H1 (cell line): ENCODE results near the gene TBCD. TPM values are rescaled to one million over a fixed set of nuclear protein-coding genes. Genes with fewer than 3 reads are reported as not detected.

ENCODE experiments used
- CTCF ChIA-PET: fragments of 300-600 bp; sonication (Branson Sonifier 250); formaldehyde crosslinking; loops from one replicate; lab custom pipeline; 2021; ENCODE audit not compliant: partially characterized antibody; lab: Charles Lee
- POLR2A ChIA-PET: fragments of 300-600 bp; sonication (Branson Sonifier 250); formaldehyde crosslinking; loops from one replicate; lab custom pipeline; 2021; ENCODE audit warnings: inconsistent platforms; ENCODE audit not compliant: partially characterized antibody; lab: Charles Lee
- DNase-seq, 2 experiments: peaks; one replicate each; pipeline versions ENCODE4 v3.0.0 to v3.0.0-alpha.2; 2010 to 2022; ENCODE audit warnings: low spot score in 2 of 2, low read depth in 1 of 2, mixed read lengths in 1 of 2
- FAIRE-seq: peaks from 2 replicates; lab custom pipeline; 2011; peaks lifted over from hg19 to GRCh38; lab: Jason Lieb, UNC
- H2AFZ ChIP-seq: 2 replicates; pipeline ENCODE4 v1.8.1; 2012; ENCODE audit warnings: low read length, inconsistent platforms
- H2AK5ac ChIP-seq: 2 replicates; pipeline ENCODE4 v1.6.1; 2013; ENCODE audit warnings: low read depth, low read length
- H2BK120ac ChIP-seq: replicated peaks from 2 replicates; pipeline ENCODE3; 2013; ENCODE audit warnings: low read depth, low read length, inconsistent platforms
- H2BK12ac ChIP-seq: 2 replicates; pipeline ENCODE4 v1.6.1; 2013; ENCODE audit warnings: low read depth, low read length
- H2BK15ac ChIP-seq: 2 replicates; pipeline ENCODE4 v1.6.1; 2013; ENCODE audit warnings: low read length
- H2BK20ac ChIP-seq: 2 replicates; pipeline ENCODE4 v1.6.1; 2013; ENCODE audit warnings: low read length
- H2BK5ac ChIP-seq: 2 replicates; pipeline ENCODE4 v1.6.1; 2013; ENCODE audit warnings: low read depth, low read length
- H3K14ac ChIP-seq: 2 replicates; pipeline ENCODE4 v1.6.1; 2013; ENCODE audit warnings: inconsistent platforms; ENCODE audit not compliant: insufficient read length
- H3K18ac ChIP-seq: 2 replicates; pipeline ENCODE4 v1.6.1; 2013; ENCODE audit warnings: low read length; ENCODE audit errors: extremely low read depth
- H3K23ac ChIP-seq: 2 replicates; pipeline ENCODE4 v1.6.1; 2013; ENCODE audit warnings: inconsistent platforms; ENCODE audit not compliant: insufficient read length
- H3K23me2 ChIP-seq: 2 replicates; pipeline ENCODE4 v1.6.1; 2013; ENCODE audit warnings: low read depth, low read length
- H3K27ac ChIP-seq: 2 replicates; pipeline ENCODE4 v1.6.1; 2011; ENCODE audit warnings: low read depth, low read length, inconsistent platforms
- H3K27me3 ChIP-seq, 4 experiments: replicated peaks in 1 of 4; 1 replicate in 1 of 4; 2 replicates in 3 of 4; pipeline versions ENCODE4 v1.6.1 to v1.8.1; 2011 to 2013; ENCODE audit warnings: low read length in 3 of 4, mild to moderate bottlenecking in 3 of 4, inconsistent platforms in 2 of 4, mixed read lengths in 2 of 4, moderate library complexity in 1 of 4; ENCODE audit not compliant: control insufficient read depth in 3 of 4, insufficient read depth in 3 of 4; ENCODE audit errors: extremely low read depth in 1 of 4
- H3K36me3 ChIP-seq, 4 experiments: 2 replicates each; pipeline versions ENCODE4 v1.6.1 to v1.8.1; 2011 to 2013; ENCODE audit warnings: mild to moderate bottlenecking in 4 of 4, low read length in 3 of 4, moderate library complexity in 2 of 4, control low read depth in 1 of 4, inconsistent platforms in 1 of 4; ENCODE audit not compliant: insufficient read depth in 4 of 4, control insufficient read depth in 2 of 4
- H3K4ac ChIP-seq: replicated peaks from 2 replicates; pipeline ENCODE3; 2013; ENCODE audit warnings: low read length, low read depth, mixed read lengths, inconsistent platforms; ENCODE audit not compliant: insufficient read length
- H3K4me1 ChIP-seq, 4 experiments: replicated peaks in 1 of 4; 1 replicate in 1 of 4; 2 replicates in 3 of 4; pipeline versions ENCODE4 v1.6.1 to v1.8.1; 2011 to 2013; ENCODE audit warnings: low read length in 3 of 4, inconsistent platforms in 2 of 4, mixed read lengths in 1 of 4; ENCODE audit not compliant: insufficient read depth in 4 of 4, control insufficient read depth in 3 of 4
- H3K4me2 ChIP-seq, 2 experiments: 2 replicates each; pipeline versions ENCODE4 v1.6.1 to v1.8.1; 2011 to 2013; ENCODE audit warnings: low read depth in 2 of 2, low read length in 2 of 2, control low read depth in 1 of 2, inconsistent platforms in 1 of 2, mild to moderate bottlenecking in 1 of 2; ENCODE audit not compliant: insufficient read depth in 1 of 2
- H3K4me3 ChIP-seq, 4 experiments: fragments of 200-600, 300-600 bp in 1 of 4; sonication (generic), shearing (Covaris generic), sonication (Bioruptor Twin) in 1 of 4; 2 replicates each; pipeline versions ENCODE4 v1.5.1 to v1.8.1; 2011 to 2016; ENCODE audit warnings: low read length in 4 of 4, low read depth in 3 of 4, control low read depth in 2 of 4, inconsistent platforms in 2 of 4, mild to moderate bottlenecking in 2 of 4, mixed read lengths in 1 of 4, moderate library complexity in 1 of 4; ENCODE audit not compliant: insufficient read depth in 2 of 4; ENCODE audit errors: extremely low read depth in 1 of 4
- H3K56ac ChIP-seq: replicated peaks from 2 replicates; pipeline ENCODE3; 2013; ENCODE audit warnings: low read depth, mild to moderate bottlenecking, mixed read lengths, low read length, inconsistent platforms; ENCODE audit not compliant: insufficient read length
- H3K79me1 ChIP-seq: 2 replicates; pipeline ENCODE4 v1.6.1; 2013; ENCODE audit warnings: low read depth, low read length, control low read depth
- H3K79me2 ChIP-seq, 2 experiments: 2 replicates each; pipeline versions ENCODE4 v1.6.1 to v1.8.1; 2012 to 2013; ENCODE audit warnings: low read length in 2 of 2, mild to moderate bottlenecking in 2 of 2, inconsistent platforms in 1 of 2; ENCODE audit not compliant: insufficient read depth in 2 of 2, control insufficient read depth in 1 of 2
- H3K9ac ChIP-seq, 4 experiments: replicated peaks in 1 of 4; 1 replicate in 1 of 4; 2 replicates in 3 of 4; pipeline versions ENCODE4 v1.6.1 to v1.8.1; 2011 to 2013; ENCODE audit warnings: low read depth in 3 of 4, low read length in 3 of 4, control low read depth in 2 of 4, mild to moderate bottlenecking in 2 of 4, moderate library complexity in 2 of 4, inconsistent platforms in 1 of 4; ENCODE audit errors: extremely low read depth in 1 of 4
- H3K9me3 ChIP-seq, 2 experiments: 2 replicates each; pipeline versions ENCODE4 v1.6.1 to v1.8.1; 2012 to 2013; ENCODE audit warnings: mild to moderate bottlenecking in 2 of 2, moderate library complexity in 2 of 2, control low read depth in 1 of 2, inconsistent platforms in 1 of 2, low read depth in 1 of 2, low read length in 1 of 2, mixed read lengths in 1 of 2; ENCODE audit not compliant: insufficient read depth in 2 of 2
- H4K20me1 ChIP-seq, 2 experiments: replicated peaks in 1 of 2; 2 replicates each; pipeline versions ENCODE3 to v1.8.1; 2011 to 2013; ENCODE audit warnings: inconsistent platforms in 2 of 2, low read length in 2 of 2, mild to moderate bottlenecking in 1 of 2; ENCODE audit not compliant: insufficient read depth in 2 of 2, control insufficient read depth in 1 of 2
- H4K5ac ChIP-seq: 2 replicates; pipeline ENCODE4 v1.6.1; 2013; ENCODE audit warnings: low read length, low read depth, mixed read lengths, inconsistent platforms; ENCODE audit not compliant: insufficient read length
- H4K8ac ChIP-seq: 2 replicates; pipeline ENCODE4 v1.8.0; 2013; ENCODE audit warnings: mild to moderate bottlenecking, moderate library complexity, low read length, inconsistent platforms; ENCODE audit not compliant: insufficient read depth; ENCODE audit errors: extremely low read depth
- H4K91ac ChIP-seq: replicated peaks from 2 replicates; pipeline ENCODE3; 2013; ENCODE audit warnings: low read length, mixed read lengths, inconsistent platforms; ENCODE audit not compliant: insufficient read length
- EGR1 ChIP-seq: IDR thresholded peaks from 2 replicates; pipeline ENCODE4 v1.6.1; 2011; ENCODE audit warnings: low read depth, low read length, borderline replicate concordance
- JUN ChIP-seq: IDR thresholded peaks from 2 replicates; pipeline ENCODE4 v1.6.1; 2011; ENCODE audit warnings: low read depth, mild to moderate bottlenecking, improper control_type of control experiment, low read length
- WGBS, 2 experiments: shearing (Covaris generic) in 1 of 2; methylation state at CpG; one replicate each; pipeline versions ENCODE4 v1.1.6 to v1.1.7; 2013 to 2015; ENCODE audit warnings: low lambda C conversion rate in 2 of 2, mixed read lengths in 2 of 2, inconsistent platforms in 1 of 2, low coverage in 1 of 2, missing lambda C conversion rate in 1 of 2; ENCODE audit not compliant: insufficient replicate concordance in 2 of 2, insufficient coverage in 1 of 2, insufficient read length in 1 of 2; ENCODE audit errors: extremely low coverage in 1 of 2, missing lambda C conversion rate in 1 of 2; 5-methylcytosine and 5-hydroxymethylcytosine counted together
- polyA plus RNA-seq, 7 experiments: library from polyadenylated mRNA; depleted of rRNA in 3 of 7; stranded (reverse) in 5 of 7; unstranded in 2 of 7; fragments of >200 nt in 5 of 7; fragments of 200-250 nt in 2 of 7; gene quantifications; 1 replicate in 5 of 7; 2 replicates in 1 of 7; 4 replicates in 1 of 7; pipeline versions ENCODE4 v1.2.1 to v1.2.3, GENCODE V29; 2011 to 2013; ENCODE audit warnings: missing spikeins in 2 of 7, mixed read lengths in 2 of 7
- total RNA-seq: library from RNA; stranded (reverse); fragmentation: NEBNext Ultra II Directional; extraction: Animal tissue kit (Norgen Biotek cat#: 25700); gene quantifications from 2 replicates; pipeline ENCODE4 v1.2.1, GENCODE V29; 2021

TBCD gene
- total and polyA plus RNA-seq, 2 of the 8 experiments (the other 6 are each of a cell fraction or from before 2014, with no cell fraction given) = 118 to 162 TPM

- Histone ChIP-seq H3K79me2 (no peaks in the 10 kb centered on the region), H3K4me1 (peaks cover 0 to 10% (median under 1%) of the 10 kb centered on the region in 4 experiments; a peak in 3 of 7 replicates), H4K20me1 (no peaks in the 10 kb centered on the region), H4K91ac (no peak overlapping the region), H3K9me3 (peaks cover 15 to 24% of the 10 kb centered on the region in 2 experiments), H2BK20ac (no peak overlapping the region), H2BK12ac (no peak overlapping the region), H3K9ac (no peak overlapping the region), H3K23me2 (no peaks in the 10 kb centered on the region), H4K8ac (no peak overlapping the region), H4K5ac (no peak overlapping the region), H2BK120ac (no peak overlapping the region), H3K4me2 (no peak overlapping the region), H2BK15ac (no peak overlapping the region), H3K27ac (no peak overlapping the region), H3K18ac (no peak overlapping the region), H3K36me3 (no peaks in the 10 kb centered on the region), H2BK5ac (no peak overlapping the region), H3K27me3 (no peaks in the 10 kb centered on the region; a peak in 1 of 7 replicates), H3K79me1 (no peaks in the 10 kb centered on the region), H3K56ac (no peak overlapping the region), H3K4ac (no peak overlapping the region), H3K4me3 (no peak overlapping the region), H2AFZ (no peak overlapping the region), H3K14ac (no peak overlapping the region), H2AK5ac (no peak overlapping the region), H3K23ac (no peak overlapping the region)
- DNase-seq = no peak
- CTCF ChIA-PET = no interaction called here
- 93% methylated on average over 26 of the region's 27 CpGs; no CpG with 5 or more reads in 1 of the 2 experiments for WGBS, 2 experiments
- POLR2A ChIA-PET = no interaction called here
- TF ChIP-seq JUN (no peak), EGR1 (peak; percentile 30; the same call in 1 of the 2 replicates)
- no peak for FAIRE-seq
Observed at GRCh38 chr17:82983510-82984248, 231.8 kb downstream of the TBCD start.
